Naive B cell (primary cell): Measurements from ENCODE around the gene CD69. TPM values are rescaled to one million over a fixed set of nuclear protein-coding genes. Genes with fewer than 3 reads are reported as not detected.

ENCODE experiments used
- polyA plus RNA-seq, 6 donors: library from polyadenylated mRNA; unstranded; fragments of 300-500 nt; fragmentation: Illumina TruSeq; gene quantifications; one replicate each; pipeline ENCODE4 v1.2.3, GENCODE V29; 2021; ENCODE audit warnings: low read depth in 6 of 6

CD69 gene
- polyA plus RNA-seq, 6 donors from 2014 or later, result 814 to 1,329 (median 1,116) TPM

Other genes starting within 250 kb of the CD69 start
- gene KLRB1, start 153.0 kb downstream of the CD69 start, polyA plus RNA-seq, result under 1 TPM in 4 of 6 donors, not detected in 2; 0.47 to 0.86 (median 0.74) TPM
- gene CLEC2D, start 91.2 kb downstream of the CD69 start, polyA plus RNA-seq, result 100 to 1,000 TPM; 329 to 467 (median 350) TPM
- 10 to 100 TPM in 4 of 6 donors, 1 to 10 TPM in 2; 8.9 to 34.0 (median 11.5) TPM for gene CLECL1, start 27.8 kb downstream of the CD69 start, polyA plus RNA-seq
- 1 to 10 TPM in 5 of 6 donors, not detected in 1; 1.6 to 5.6 (median 2.4) TPM for gene KLRF1, start 66.6 kb upstream of the CD69 start, polyA plus RNA-seq
- 10 to 100 TPM; 47.2 to 85.8 (median 61.3) TPM for gene CLEC2B, start 108.5 kb upstream of the CD69 start, polyA plus RNA-seq
- gene KLRF2, start 120.6 kb upstream of the CD69 start, polyA plus RNA-seq, result not detected
- not detected for gene CLEC2A, start 171.5 kb upstream of the CD69 start, polyA plus RNA-seq
- 1 to 10 TPM in 1 of 6 donors, under 1 TPM in 3, not detected in 2; 0.29 to 1.6 (median 0.38) TPM for gene CLEC12A, start 210.5 kb upstream of the CD69 start, polyA plus RNA-seq
- 1 to 10 TPM in 3 of 6 donors, under 1 TPM in 3; 0.48 to 3.1 (median 1.3) TPM for gene CLEC1B, start 238.2 kb upstream of the CD69 start, polyA plus RNA-seq
- not detected for gene CLEC12B, start 249.7 kb upstream of the CD69 start, polyA plus RNA-seq